LNCAP (cell line): Measurements from ENCODE around the gene WTIP.

Experiments used
- CTCF ChIP-seq: fragments of 450-650 bp; IDR thresholded peaks from 2 replicates; pipeline ENCODE4 v1.5.1; 2017; ENCODE audit warnings: mild to moderate bottlenecking

The WTIP gene

GRCh38 chr19:34504273-34504808 is 22.8 kb downstream of the WTIP start:
- TF ChIP-seq CTCF: no peak

GRCh38 chr19:34504809-34505291 is 23.3 kb downstream of the WTIP start:
- no peak for TF ChIP-seq CTCF

- no peak for TF ChIP-seq CTCF
Observed at GRCh38 chr19:34505321-34506025, 23.9 kb downstream of the WTIP start.

DNA sequence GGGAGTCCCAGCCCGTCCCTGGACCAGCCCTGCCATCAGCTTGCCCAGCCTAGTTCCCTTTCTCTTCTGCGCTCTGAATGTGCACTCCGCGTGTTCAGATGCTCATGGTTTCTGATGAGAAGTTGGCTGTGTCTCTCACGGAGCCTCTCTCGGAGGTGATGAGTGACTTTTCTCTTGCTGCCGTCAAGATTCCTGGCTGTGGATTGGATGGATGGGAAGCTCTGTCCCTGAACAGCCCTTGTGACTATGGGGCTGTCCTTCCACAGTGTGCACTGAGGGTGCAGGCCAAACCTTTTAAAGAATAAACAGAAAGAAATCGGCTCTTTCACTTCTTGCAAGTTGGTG is 24.4 kb downstream of the WTIP start:
- no peak for TF ChIP-seq CTCF

DNA sequence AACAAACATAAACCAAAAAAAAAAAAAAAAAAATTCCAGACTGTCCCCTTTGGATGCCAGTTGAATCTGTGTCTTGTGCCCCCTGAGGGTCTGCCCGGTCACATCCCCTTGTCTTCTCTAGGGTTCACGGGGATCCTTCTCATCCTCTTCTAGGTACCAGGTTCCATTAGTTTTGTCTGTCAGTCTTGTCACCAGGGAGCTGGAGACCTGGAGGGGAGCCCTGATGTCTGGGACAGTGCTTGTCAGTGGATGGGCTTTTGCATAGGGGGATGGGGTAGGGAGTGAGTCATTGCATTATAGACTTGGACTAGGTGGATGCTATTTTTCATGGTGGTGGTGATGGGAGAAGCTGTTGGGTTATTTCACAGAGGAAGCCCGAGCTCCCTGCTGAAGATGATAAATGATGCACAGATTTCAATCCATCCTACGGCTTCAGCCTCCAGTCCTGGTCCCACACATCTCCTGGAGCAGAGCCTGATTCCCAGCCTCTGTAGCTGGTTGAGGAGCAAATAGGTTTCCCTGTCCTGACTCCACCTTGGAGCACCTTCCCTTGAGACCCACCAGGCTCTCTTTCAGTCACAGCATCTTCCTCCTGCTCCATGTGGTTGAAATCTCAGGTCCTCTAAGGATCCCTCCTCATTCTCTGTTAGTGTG is 26.0 kb downstream of the WTIP start:
- TF ChIP-seq CTCF: no peak

- TF ChIP-seq CTCF: no peak
Observed at GRCh38 chr19:34508540-34508939, 27.0 kb downstream of the WTIP start.

DNA sequence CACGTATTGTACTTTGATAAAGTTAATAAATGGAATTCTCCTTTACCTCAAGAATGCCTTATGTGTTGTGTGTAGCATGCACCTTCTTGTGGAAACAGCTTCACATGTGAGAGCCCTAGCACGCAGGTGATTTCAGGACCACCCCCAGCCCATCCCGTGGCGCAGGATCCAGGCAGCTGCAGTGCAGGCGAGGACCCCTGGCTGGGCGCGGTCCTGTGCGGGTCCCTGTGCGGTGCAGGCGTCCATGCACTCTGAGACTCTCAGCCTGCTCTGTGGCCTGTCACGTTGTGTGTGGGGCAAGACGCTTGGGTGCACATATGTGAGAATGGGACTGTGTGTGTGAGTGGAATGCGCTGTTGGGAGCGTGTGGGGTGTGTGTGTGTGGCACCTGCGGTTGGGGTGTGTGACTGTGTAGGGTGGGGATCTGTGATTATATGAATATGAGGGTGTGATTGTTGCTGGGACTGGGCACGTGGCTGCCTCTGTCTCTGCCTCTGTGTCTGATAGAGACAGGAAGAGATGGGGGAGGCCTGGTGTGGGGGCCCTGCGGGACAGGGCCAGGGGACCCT is 30.8 kb downstream of the WTIP start:
- no peak for TF ChIP-seq CTCF
